HepG2 (cell line): ENCODE measurements around the gene ZNF606. TPM values are rescaled to one million over a fixed set of nuclear protein-coding genes. Genes with fewer than 3 reads are reported as not detected.

Experiments
- ATAC-seq: fragments of 200-7000 bp; cut with Tn5 transposase; 3 replicates; pipeline ENCODE4 v1.9.1; 2020; ENCODE audit warnings: mild to moderate bottlenecking, moderate library complexity
- BruUV-seq: library from RNA; stranded (reverse); fragments of 400-500 nt; replicated peaks from 2 replicates; lab custom pipeline; 2021; lab: Mats Ljungman, UMichigan
- CTCF ChIA-PET: fragments of 300-600 bp; formaldehyde crosslinking; extraction: SDS; loops from one replicate; lab custom pipeline; 2021; ENCODE audit warnings: low total read pairs, inconsistent platforms, low intra/inter-chr PET ratio; lab: Yijun Ruan, JAX
- POLR2A ChIA-PET: fragments of 350-600 bp; sonication (Branson Sonifier 250); formaldehyde crosslinking; loops from one replicate; lab custom pipeline; 2020; ENCODE audit warnings: antibody characterized with exemption, inconsistent platforms; lab: Yijun Ruan, JAX
- DNase-seq: peaks from one replicate; pipeline ENCODE4 v3.0.0-alpha.2; 2015; ENCODE audit warnings: low spot score
- FAIRE-seq: peaks from 3 replicates; lab custom pipeline; 2011; peaks lifted over from hg19 to GRCh38; lab: Jason Lieb, UNC
- H2AFZ ChIP-seq: one replicate; pipeline ENCODE4 v1.6.1; 2011; ENCODE audit warnings: low read length, inconsistent platforms
- H3K27ac ChIP-seq: fragments of 300-600 bp; 3 replicates; pipeline ENCODE4 v1.8.0; 2011; ENCODE audit warnings: mixed run types, mild to moderate bottlenecking, mixed read lengths, low read length, inconsistent platforms; ENCODE audit not compliant: insufficient read depth; ENCODE audit errors: extremely low read length
- H3K27me3 ChIP-seq, 2 experiments: fragments of 200-600 bp in 1 of 2; 2 replicates in 1 of 2; 3 replicates in 1 of 2; pipeline versions ENCODE4 v1.6.0 to v1.8.0; 2011; ENCODE audit warnings: low read length in 2 of 2, mild to moderate bottlenecking in 2 of 2, moderate library complexity in 2 of 2, inconsistent platforms in 1 of 2; ENCODE audit not compliant: insufficient read depth in 2 of 2, control insufficient read depth in 1 of 2
- H3K36me3 ChIP-seq, 2 experiments: fragments of 200-600 bp in 1 of 2; replicated peaks in 1 of 2; 2 replicates in 1 of 2; 3 replicates in 1 of 2; pipeline versions ENCODE4 v1.5.1 to v1.8.0; 2011; ENCODE audit warnings: low read length in 2 of 2, inconsistent platforms in 1 of 2; ENCODE audit not compliant: insufficient read depth in 2 of 2, control insufficient read depth in 1 of 2
- H3K4me1 ChIP-seq: 2 replicates; pipeline ENCODE4 v1.5.1; 2012; ENCODE audit warnings: low read length, inconsistent platforms; ENCODE audit not compliant: insufficient read depth
- H3K4me2 ChIP-seq: 2 replicates; pipeline ENCODE4 v1.6.0; 2011; ENCODE audit warnings: low read depth, low read length, inconsistent platforms
- H3K4me3 ChIP-seq, 3 experiments: fragments of 200-600 bp in 1 of 3; sonication (generic), shearing (Covaris generic) in 1 of 3; replicated peaks in 1 of 3; 2 replicates each; pipeline ENCODE4 v1.5.1; 2011 to 2016; ENCODE audit warnings: low read length in 3 of 3, inconsistent platforms in 2 of 3, low read depth in 2 of 3, mild to moderate bottlenecking in 2 of 3, control low read depth in 1 of 3, mixed read lengths in 1 of 3; ENCODE audit not compliant: insufficient read depth in 1 of 3
- H3K79me2 ChIP-seq: one replicate; pipeline ENCODE4 v1.6.1; 2011; ENCODE audit warnings: low read length, inconsistent platforms; ENCODE audit not compliant: insufficient read depth
- H3K9ac ChIP-seq: 2 replicates; pipeline ENCODE4 v1.6.0; 2011; ENCODE audit warnings: mild to moderate bottlenecking, low read depth, low read length, inconsistent platforms; ENCODE audit not compliant: insufficient read depth
- H3K9me3 ChIP-seq: 2 replicates; pipeline ENCODE4 v1.5.1; 2012; ENCODE audit warnings: mild to moderate bottlenecking, low read length
- H4K20me1 ChIP-seq: 2 replicates; pipeline ENCODE4 v1.6.0; 2011; ENCODE audit warnings: inconsistent platforms, mild to moderate bottlenecking, low read length, moderate library complexity; ENCODE audit not compliant: insufficient read depth
- ATRX ChIP-seq: sonication (generic); formaldehyde crosslinking; IDR thresholded peaks from 2 replicates; pipeline ENCODE4 v1.4.0; 2020; ENCODE audit warnings: missing genetic modification reagents, borderline replicate concordance
- GABPB1 ChIP-seq: IDR thresholded peaks from 2 replicates; pipeline ENCODE4 v1.6.1; 2016; ENCODE audit warnings: mild to moderate bottlenecking, missing genetic modification reagents, moderate library complexity, missing compliant biosample characterization
- MAFF ChIP-seq: IDR thresholded peaks from 2 replicates; pipeline ENCODE4 v1.6.1; 2011; ENCODE audit warnings: low read depth, low read length, improper control_type of control experiment
- MAFK ChIP-seq, 2 experiments: IDR thresholded peaks in 1 of 2; conservative IDR thresholded peaks in 1 of 2; 2 replicates each; pipeline ENCODE4 v1.6.1; 2011; ENCODE audit warnings: improper control_type of control experiment in 2 of 2, low read length in 2 of 2
- MED13 ChIP-seq: sonication (generic); formaldehyde crosslinking; IDR thresholded peaks from 2 replicates; pipeline ENCODE4 v1.5.0; 2020; ENCODE audit warnings: missing genetic modification reagents
- SETDB1 ChIP-seq: sonication (generic); formaldehyde crosslinking; IDR thresholded peaks from 2 replicates; pipeline ENCODE4 v1.5.1; 2020; ENCODE audit warnings: missing genetic modification reagents, mild to moderate bottlenecking, borderline replicate concordance
- ZNF383 ChIP-seq: sonication (generic); formaldehyde crosslinking; IDR thresholded peaks from 2 replicates; pipeline ENCODE4 v1.4.0; 2020; ENCODE audit warnings: missing genetic modification reagents, mild to moderate bottlenecking, borderline replicate concordance
- ZNF761 ChIP-seq: sonication (generic); formaldehyde crosslinking; conservative IDR thresholded peaks from 2 replicates; pipeline ENCODE4 v1.4.0; 2020; ENCODE audit warnings: mild to moderate bottlenecking, missing genetic modification reagents
- ZNF782 ChIP-seq: sonication (generic); formaldehyde crosslinking; IDR thresholded peaks from 2 replicates; pipeline ENCODE4 v1.4.0; 2020; ENCODE audit warnings: missing genetic modification reagents, mild to moderate bottlenecking, borderline replicate concordance
- WGBS: methylation state at CpG from one replicate; pipeline ENCODE4 v1.1.6; 2017; ENCODE audit warnings: low lambda C conversion rate; 5-methylcytosine and 5-hydroxymethylcytosine counted together
- in situ Hi-C: cut with HindIII; loops from 2 replicates; pipeline ENCODE4 v1.10.0; 2017; ENCODE audit warnings: low pct_unique_long_range_greater_than_20kb; ENCODE audit not compliant: extremely low pct_ligation_motif_present
- intact Hi-C: fragments of 100-400 bp; cut with micrococcal nuclease; formaldehyde crosslinking; loops from one replicate; pipeline ENCODE4 v1.10.0; 2022; ENCODE audit not compliant: unreplicated experiment
- polyA plus RNA-seq, 8 experiments: library from polyadenylated mRNA; depleted of rRNA in 3 of 8; stranded (reverse) in 7 of 8; unstranded in 1 of 8; fragments of >200 nt; fragmentation: Illumina TruSeq in 4 of 8; extraction: Trizol in 4 of 8; gene quantifications; 2 replicates each; pipeline versions ENCODE4 v1.2.1 to v1.2.3, GENCODE V29; 2011 to 2016; ENCODE audit warnings: low read depth in 4 of 8, missing spikeins in 1 of 8, mixed read lengths in 1 of 8; ENCODE audit not compliant: insufficient read depth in 1 of 8
- total RNA-seq, 5 experiments: library from RNA; depleted of rRNA; stranded (reverse); fragments of >200 nt; fragmentation: Illumina TruSeq; extraction: Trizol; gene quantifications; 2 replicates each; pipeline ENCODE4 v1.2.3, GENCODE V29; 2016; ENCODE audit warnings: low read depth in 1 of 5
- TF ChIP-seq, protein P1 (sequence below): sonication (generic); formaldehyde crosslinking; IDR thresholded peaks from 2 replicates; pipeline ENCODE4 v1.5.1; 2020; ENCODE audit warnings: mild to moderate bottlenecking, missing genetic modification reagents

The ZNF606 gene
- total and polyA plus RNA-seq, 2 of the 13 experiments (the other 11 are each of a cell fraction or from before 2014, with no cell fraction given) = 4.2 to 14.8 TPM

DNA sequence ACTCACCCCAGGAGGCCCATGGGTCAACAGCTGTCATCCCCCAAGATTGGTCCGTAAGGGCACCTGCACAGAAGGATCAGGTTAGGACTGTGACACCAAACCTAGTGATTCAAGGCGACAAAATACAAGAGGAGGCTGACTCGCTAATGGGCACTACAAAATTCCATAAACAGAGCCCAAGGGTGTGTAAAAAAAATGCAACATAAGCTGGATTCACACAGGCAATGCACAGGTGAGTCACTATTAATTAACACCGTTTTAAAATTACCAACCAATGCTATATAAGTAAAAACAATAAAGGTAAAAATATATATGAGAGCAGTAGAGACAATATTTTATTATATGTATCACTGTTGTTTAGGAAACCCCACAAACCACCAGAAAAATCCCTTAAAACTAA lies 1.9 kb downstream of the ZNF606 start:
- Histone ChIP-seq H3K4me1 (peaks cover 31% of the 10 kb centered on the region), H2AFZ (no peak overlapping the region), H3K79me2 (peaks cover 15% of the 10 kb centered on the region), H3K36me3 (peaks cover 11 to 27% of the 10 kb centered on the region in 2 experiments; a peak in 4 of 5 replicates), H3K27ac (no peak overlapping the region), H3K9ac (no peak overlapping the region), H4K20me1 (no peaks in the 10 kb centered on the region), H3K4me3 (no peak overlapping the region), H3K4me2 (peak overlapping the region; percentile 83; the same call in 1 of the 2 replicates), H3K27me3 (no peaks in the 10 kb centered on the region), H3K9me3 (peaks cover 39% of the 10 kb centered on the region)
- no peak for FAIRE-seq
- WGBS = 96% methylated on average over 4 of the region's 4 CpGs
- ChIA-PET CTCF (no interaction called here), POLR2A (no interaction called here)
- in situ Hi-C loops (no loop called here), intact Hi-C loops (no loop called here)
- BruUV-seq = no TSS peak
- no peak for DNase-seq
- ATAC-seq = no peak
- TF ChIP-seq MAFF (peak; percentile 42), MAFK (conservative IDR thresholded peaks at IDR 0.05 in 1 of 2, IDR thresholded peaks at IDR 0.05 in 1 of 2; ENCODE audit: low read length in 2 of 2) (peak; percentile 44 to 65; a peak in 2 of 4 replicates), ZNF383 (CRISPR knock-in tag) (no peak), GABPB1 (CRISPR knock-in tag) (no peak), SETDB1 (CRISPR knock-in tag) (no peak)

DNA sequence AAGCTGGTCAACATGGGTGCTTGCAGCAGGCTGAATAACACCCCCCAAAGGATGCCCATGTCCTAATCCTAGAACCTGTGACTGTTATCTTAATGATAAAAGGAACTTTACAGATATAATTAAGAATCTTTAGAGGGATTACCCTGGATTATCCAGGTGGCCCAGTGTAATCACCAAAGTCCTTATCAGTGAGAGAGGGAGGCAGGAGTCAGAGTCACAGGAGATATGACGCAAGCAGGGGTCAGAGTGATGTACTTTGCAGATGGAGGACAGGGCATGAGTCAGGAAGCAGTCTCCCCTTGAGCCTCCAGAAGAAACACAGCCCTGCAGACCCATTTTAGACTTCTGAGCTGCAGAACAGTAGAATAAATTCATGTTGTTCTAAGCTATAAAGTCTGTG lies 9.8 kb downstream of the ZNF606 start:
- Histone ChIP-seq H3K79me2 (no peaks in the 10 kb centered on the region), H3K4me2 (no peak overlapping the region), H3K27me3 (no peaks in the 10 kb centered on the region), H3K27ac (no peak overlapping the region), H2AFZ (no peak overlapping the region), H3K9ac (no peak overlapping the region), H3K4me1 (no peaks in the 10 kb centered on the region), H4K20me1 (no peaks in the 10 kb centered on the region), H3K4me3 (no peak overlapping the region), H3K9me3 (peaks cover 82% of the 10 kb centered on the region), H3K36me3 (peaks cover 12 to 34% of the 10 kb centered on the region in 2 experiments)
- 100% methylated on average over 1 of the region's 1 CpG for WGBS
- no peak for ATAC-seq
- POLR2A ChIA-PET = no interaction called here
- no peak for FAIRE-seq
- intact Hi-C loops = no loop called here
- DNase-seq = no peak
- no TSS peak for BruUV-seq
- TF ChIP-seq, protein P1, sequence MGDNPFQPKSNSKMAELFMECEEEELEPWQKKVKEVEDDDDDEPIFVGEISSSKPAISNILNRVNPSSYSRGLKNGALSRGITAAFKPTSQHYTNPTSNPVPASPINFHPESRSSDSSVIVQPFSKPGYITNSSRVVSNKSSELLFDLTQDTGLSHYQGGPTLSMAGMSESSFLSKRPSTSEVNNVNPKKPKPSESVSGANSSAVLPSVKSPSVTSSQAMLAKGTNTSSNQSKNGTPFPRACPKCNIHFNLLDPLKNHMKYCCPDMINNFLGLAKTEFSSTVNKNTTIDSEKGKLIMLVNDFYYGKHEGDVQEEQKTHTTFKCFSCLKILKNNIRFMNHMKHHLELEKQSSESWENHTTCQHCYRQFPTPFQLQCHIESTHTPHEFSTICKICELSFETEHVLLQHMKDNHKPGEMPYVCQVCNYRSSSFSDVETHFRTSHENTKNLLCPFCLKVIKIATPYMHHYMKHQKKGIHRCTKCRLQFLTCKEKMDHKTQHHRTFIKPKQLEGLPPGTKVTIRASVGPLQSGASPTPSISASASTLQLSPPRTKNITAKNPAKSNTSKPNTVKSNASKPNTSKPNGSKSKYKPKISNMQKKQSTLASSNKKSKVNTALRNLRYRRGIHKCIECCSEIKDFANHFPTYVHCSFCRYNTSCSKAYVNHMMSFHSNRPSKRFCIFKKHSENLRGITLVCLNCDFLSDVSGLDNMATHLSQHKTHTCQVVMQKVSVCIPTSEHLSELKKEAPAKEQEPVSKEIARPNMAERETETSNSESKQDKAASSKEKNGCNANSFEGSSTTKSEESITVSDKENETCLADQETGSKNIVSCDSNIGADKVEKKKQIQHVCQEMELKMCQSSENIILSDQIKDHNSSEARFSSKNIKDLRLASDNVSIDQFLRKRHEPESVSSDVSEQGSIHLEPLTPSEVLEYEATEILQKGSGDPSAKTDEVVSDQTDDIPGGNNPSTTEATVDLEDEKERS (CRISPR knock-in tag) = no peak
- TF ChIP-seq ZNF782 (CRISPR knock-in tag) (no peak), ATRX (no peak), ZNF761 (CRISPR knock-in tag) (no peak), MED13 (CRISPR knock-in tag) (no peak)
- in situ Hi-C loops = no loop called here
- CTCF ChIA-PET = no interaction called here
